ENCODE measurements around the gene TCN2.

DNA sequence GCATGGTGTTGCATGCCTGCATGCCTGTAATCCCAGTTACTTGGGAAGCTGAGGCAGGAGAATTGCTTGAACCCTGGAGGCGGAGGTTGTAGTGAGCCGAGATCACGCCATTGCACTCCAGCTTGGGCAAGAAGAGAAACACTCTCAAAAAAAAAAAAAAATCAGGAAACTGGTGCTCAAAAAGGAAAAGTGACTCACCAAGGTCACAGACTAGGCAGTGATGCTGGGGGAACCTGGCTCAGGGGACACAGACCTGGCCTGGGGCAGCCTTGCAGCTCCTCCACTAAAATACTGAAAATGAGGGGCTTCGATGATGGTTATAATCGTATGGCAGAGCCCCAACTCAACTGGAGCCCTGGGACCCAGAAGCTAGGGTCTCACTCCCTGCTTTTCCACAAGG, 20.5 kb downstream of the TCN2 start:
- TF ChIP-seq HNF4G (IDR thresholded peaks at IDR 0.05) = no peak
- TF ChIP-seq REST (IDR thresholded peaks at IDR 0.05) = no peak
- TF ChIP-seq CTCF (IDR thresholded peaks at IDR 0.05; ENCODE audit: low read depth, low read length, missing input control) = no peak
- TF ChIP-seq FOXA1 (IDR thresholded peaks at IDR 0.05) = no peak
- no peak for TF ChIP-seq EGR1 (IDR thresholded peaks at IDR 0.05; ENCODE audit: low read depth in 2 of 2)
- TF ChIP-seq RAD21 (IDR thresholded peaks at IDR 0.05) = no peak
- TF ChIP-seq, protein P1, sequence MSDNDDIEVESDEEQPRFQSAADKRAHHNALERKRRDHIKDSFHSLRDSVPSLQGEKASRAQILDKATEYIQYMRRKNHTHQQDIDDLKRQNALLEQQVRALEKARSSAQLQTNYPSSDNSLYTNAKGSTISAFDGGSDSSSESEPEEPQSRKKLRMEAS (IDR thresholded peaks at IDR 0.05) = no peak
- TF ChIP-seq TAF1 (conservative IDR thresholded peaks at IDR 0.05) = no peak
- no peak for TF ChIP-seq ZBTB33 (IDR thresholded peaks at IDR 0.05)
- TF ChIP-seq JUND (IDR thresholded peaks at IDR 0.05) = no peak
- TF ChIP-seq SP1 (IDR thresholded peaks at IDR 0.05) = no peak

Data from liver (tissue), 3 donors.